Measurements from ENCODE around the gene NIT1. TPM values are rescaled to one million over a fixed set of nuclear protein-coding genes. Genes with fewer than 3 reads are reported as not detected.

The NIT1 gene
- total RNA-seq, 2 donors from 2014 or later: 21.8 to 27.6 TPM

DNA sequence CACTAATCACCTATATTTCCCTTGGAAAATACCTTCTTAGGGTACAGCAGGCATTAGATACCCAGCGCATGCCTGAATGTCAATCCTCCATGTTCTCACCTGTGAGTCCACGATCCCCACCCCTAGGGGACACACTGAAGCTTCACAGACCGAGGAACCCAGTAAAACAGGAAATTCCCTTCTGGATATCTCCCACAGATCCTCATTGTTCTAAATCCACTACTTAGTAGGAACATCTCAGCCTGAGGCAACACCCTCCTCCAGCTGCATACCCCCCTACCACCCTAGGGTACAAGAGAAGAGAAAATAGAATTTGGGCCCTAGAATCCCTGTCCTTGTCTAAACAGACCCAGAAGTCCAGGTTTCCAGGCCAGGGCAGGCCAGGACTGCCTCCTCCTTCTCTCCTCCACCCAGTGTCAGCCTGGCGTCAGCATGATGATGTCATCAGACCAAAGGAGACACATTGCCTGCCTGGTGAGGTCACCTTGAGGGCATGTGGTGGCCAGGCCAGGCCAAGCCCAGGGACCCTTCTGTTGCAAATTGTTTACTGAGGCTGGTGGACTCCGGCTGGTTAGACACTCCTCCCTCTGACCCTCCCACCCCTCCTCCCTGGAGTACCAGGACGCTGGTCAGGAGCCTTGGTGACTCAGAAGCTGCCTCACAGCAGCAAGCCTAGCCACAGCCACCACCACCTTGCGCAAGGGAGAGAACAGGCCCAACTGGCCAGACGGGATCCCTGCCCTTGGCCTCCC is 34.7 kb upstream of the NIT1 start:
- intact Hi-C loops (cut with DNase I): no loop called here
- peak; percentile 66 to 93 for ATAC-seq
- DNase-seq: peak; percentile 86

DNA sequence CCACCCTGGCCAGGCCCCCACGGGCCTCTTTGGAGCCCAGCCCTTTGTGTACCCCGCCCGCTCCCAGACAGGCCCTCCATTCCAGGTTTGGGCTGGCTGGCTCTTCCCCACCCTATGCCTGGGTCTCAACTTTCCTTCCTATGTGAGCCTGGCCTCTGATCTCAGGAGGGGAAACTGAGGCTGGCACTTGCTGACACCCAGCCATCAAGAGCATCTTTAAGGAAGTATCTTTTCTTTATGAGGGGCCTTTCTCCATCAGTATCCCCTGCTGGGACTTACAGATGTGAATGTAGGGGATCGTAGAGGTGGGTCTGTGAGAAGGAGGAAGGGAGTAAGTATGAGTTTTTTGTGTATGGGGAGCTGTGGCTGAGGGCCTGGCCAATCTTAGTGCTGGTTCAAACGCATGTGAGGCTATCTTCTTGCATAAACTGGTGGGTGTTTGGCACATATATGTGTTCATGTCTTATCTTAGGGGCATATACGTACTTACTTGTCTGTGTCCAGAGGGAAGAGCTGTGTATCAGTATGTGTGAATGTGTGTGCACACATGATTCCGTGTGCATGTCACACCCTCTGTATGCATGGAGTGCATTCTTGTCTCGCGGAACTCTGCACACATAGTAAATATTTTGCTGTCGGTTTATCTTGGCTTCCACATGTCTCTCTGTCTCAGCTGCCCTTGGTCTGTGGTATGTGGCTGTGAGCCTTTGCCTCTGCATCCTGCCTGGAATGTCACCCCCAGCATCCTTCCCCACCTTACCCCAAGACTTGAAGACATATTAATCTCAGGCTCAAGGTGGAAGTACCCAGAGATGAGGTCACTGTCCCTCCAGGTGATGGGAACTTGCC is 33.9 kb upstream of the NIT1 start:
- DNase-seq (no peak), ATAC-seq (no peak)
- intact Hi-C loops (cut with DNase I): no loop called here

DNA sequence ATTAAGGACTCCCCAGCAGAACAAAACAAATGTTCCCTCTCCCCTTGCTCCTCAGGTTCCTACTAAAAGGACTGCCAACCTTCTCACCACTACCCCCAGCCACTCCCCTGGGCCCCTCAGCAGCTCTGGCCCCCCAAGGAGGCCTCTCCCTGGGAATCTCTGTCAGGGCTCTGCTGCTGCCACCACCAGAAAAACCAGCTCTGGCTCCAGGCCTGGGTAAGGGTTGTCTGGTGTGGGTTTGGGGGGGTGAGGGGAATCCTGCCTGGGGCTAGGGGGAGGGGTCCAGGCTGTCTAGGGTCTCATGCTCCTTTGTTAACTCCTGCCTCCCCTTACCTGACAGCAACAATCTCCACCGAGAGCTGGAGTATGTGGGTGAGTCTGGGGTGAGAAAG is 33.3 kb upstream of the NIT1 start:
- DNase-seq: no peak
- ATAC-seq: no peak
- intact Hi-C loops (cut with DNase I): no loop called here

DNA sequence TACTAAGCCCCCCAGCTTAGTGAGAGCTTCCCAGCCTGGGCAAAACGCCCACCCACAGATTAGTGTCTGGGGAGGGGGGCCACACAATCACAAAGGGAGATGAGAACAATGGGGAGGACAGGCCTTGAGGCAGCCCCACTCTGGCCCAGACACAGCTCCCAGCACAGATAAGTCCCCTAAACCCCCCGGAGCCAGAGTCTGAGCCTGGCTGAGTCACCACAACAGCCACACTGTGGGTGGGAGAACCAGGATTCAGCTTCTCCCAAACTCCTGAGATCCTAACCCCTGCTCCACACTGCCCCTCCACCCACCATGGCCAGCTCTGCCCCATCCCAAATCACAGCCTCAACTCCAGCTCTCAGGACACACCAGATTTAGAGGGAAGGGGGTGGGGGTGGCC is 32.7 kb upstream of the NIT1 start:
- intact Hi-C loops (cut with DNase I): no loop called here
- ATAC-seq: no peak
- DNase-seq: no peak

DNA sequence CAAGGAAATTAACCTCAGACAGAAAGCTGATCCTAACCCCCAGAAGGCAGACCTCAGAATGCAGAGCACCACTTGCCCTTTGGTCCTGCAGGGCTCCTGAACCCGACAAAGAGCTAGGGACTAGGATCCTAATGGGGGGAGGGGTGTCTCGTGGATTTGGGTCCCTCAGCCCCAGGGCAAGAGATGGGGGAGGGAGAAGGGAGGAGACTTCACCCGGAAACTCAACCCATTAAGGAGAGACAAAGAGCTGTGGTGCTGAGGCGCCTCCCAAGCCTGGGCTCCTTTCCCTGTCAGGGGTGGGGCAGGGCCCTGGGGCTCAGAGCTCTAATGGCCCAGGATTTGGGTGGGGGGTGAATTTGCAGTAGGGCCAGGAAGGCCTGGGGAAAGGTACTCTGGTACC is 31.4 kb upstream of the NIT1 start:
- intact Hi-C loops (cut with DNase I): no loop called here
- no peak for DNase-seq
- ATAC-seq: no peak

DNA sequence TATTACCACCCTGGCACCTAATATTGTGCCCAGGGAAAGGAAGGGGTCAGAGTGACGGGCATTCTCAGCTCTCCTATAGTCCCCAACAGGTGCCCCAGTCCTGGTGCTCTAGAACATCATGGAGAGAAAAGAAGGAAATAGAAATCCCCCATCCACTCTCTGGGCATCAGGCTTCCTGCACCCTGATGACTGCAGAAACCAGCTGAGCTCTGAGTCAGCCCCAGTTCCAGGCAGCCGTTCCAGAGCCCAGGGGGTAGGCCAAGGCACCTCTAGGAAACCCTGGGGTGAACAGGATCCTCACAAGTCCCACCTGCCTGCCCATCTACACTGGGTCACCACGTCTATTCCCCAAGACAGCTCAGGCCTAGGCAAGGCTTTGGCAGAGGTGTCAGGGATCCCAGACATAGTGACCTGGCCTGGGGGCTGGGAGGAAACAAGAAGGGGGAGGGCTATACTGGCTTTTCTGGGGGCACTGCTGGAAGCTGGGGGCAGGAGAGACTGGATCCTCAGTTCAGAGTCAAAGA is 29.3 kb upstream of the NIT1 start:
- intact Hi-C loops (cut with DNase I): no loop called here
- no peak for DNase-seq
- ATAC-seq: no peak

DNA sequence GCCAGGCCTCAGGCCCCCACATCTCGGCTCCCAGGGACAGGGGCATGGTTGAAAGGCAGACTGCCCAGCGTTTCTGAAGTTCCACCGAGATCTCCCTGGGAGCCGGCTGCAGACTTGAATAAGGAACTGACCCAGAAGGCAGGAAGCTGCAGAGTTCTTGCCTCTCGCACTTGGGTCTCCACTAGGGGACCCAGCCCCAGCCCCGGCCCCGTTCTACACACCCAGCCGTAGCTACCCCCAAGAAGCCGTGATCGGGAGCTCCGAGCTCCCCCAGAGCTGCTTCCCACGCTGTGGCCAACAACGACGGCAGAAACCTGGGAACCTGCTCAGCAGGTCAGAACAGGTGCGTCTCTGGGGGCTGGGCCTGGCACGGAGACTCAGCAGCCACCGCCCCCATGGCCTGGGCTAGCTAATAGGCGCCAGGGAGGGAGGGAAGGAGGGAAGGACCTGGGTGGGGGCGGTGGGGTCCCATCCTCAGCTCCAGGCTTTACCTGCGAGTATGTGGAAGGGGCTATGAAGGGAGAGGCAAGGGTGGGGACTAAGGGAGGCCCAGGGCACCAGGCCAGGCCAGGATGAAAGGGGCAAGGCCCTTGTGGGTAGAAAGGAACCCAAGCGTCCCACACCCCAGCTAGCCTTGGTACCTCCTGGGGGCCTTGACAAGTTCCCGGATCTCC is 28.5 kb upstream of the NIT1 start, which contains the start of gene NECTIN4:
TSS of gene NECTIN4 (minus strand) at position 308 of the 674 bp plus-strand sequence. CDS start at position 46, 262 bp downstream.
- DNase-seq (no peak), ATAC-seq (no peak)
- intact Hi-C loops (cut with DNase I): no loop called here

DNA sequence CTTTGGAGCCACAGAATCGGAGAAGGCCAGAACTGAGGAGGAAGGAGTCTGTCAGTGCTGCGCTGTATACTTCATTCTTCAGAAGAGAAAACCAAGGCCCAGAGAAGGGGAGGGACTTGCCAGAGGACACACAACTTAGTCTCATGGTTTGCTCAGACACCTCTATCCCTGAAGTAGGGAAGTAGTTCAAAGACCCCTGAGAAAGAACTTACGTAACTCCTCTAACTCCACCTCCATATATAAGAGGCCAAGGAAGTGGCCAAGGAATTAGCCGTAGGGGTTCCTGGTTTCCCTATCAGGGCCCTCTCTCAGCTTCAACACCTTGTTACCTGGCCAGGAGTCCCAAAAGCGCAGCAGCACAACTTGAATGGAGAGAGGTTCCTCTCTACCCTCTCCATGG is 28.0 kb upstream of the NIT1 start:
- intact Hi-C loops (cut with DNase I): loop anchor here (10.0 kb wide), 1 partner anchor 255 kb away; no protein-coding TSS in a partner anchor
- ATAC-seq: no peak
- no peak for DNase-seq

DNA sequence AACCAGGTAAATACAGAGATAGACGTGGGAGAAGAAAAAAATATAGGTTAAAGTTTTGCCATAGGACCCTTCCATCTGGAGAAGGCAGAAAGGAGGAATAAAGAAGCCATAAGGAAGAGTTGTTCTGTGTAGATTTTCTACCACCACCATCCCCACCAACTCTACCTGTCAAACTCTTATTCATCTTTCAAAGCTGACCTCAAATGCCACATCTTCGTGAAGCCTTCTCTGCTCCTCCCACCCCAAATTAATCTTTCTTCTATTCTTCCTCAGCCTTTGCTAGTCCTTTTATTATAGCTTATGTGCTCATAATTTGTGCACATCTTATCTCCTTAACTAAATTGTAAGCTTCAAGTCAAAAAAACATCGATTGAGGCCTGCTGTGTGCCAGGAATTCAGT is 27.3 kb upstream of the NIT1 start:
- ATAC-seq: no peak
- intact Hi-C loops (cut with DNase I): loop anchor here (10.0 kb wide), 1 partner anchor 256 kb away; no protein-coding TSS in a partner anchor
- no peak for DNase-seq

DNA sequence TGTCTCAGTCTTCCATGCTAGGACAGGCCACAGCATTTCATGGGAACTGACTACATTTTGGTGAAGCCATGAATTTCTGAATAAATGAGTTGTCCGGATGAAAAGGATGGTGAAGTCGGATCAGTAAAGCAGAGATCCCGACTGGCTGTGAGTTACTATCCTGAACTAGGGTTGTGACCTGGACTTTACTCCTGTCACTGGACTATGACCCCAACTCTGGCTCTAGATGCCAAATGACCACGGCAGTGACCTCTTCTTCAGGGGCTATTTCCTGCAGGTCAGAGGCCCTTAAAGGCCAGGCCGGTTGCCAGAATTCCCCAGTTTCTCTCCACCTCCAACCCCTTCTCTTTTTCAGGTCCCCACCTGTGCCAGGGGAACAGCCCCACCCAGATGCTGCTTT is 26.8 kb upstream of the NIT1 start:
- no peak for ATAC-seq
- intact Hi-C loops (cut with DNase I): loop anchor here (10.0 kb wide), 1 partner anchor 256 kb away; no protein-coding TSS in a partner anchor

DNA sequence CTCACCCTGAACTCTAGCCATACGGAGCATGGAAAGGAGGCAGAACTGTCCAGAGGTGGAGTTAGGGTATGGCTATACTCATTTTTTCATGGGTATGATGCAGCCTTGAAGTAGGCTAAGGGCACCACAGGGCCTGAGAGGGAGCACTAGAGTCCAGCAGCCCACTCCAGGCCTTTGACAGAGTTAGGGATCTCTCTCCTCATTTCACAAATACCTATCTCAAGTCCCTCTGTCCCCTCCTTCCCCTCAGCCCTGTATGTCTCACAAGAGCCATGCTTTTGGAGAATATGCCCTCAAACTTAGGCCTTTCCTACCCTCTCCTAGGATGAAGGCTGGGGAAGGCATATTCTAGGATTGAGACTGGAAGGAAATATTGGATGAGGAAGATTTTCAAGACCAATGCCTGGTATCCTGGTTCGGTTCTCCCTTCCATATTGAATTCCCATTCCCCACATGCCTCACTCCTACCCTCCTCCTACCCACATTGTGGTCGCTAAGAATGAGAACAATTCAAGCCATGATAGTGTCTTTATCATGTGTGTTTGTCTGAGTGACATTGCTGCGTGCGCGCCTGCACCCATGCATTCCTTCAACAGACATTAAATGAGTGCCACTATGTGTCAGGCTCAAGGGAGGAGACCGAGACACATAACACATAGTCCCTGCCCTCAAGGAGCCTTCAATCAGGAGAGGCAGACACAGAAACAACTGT is 26.0 kb upstream of the NIT1 start:
- no peak for DNase-seq
- intact Hi-C loops (cut with DNase I): loop anchor here (10.0 kb wide), 1 partner anchor 257 kb away; no protein-coding TSS in a partner anchor
- ATAC-seq: no peak

More for the DNA sequence above, 26.8 kb upstream of the NIT1 start:
- DNase-seq: no peak

DNA sequence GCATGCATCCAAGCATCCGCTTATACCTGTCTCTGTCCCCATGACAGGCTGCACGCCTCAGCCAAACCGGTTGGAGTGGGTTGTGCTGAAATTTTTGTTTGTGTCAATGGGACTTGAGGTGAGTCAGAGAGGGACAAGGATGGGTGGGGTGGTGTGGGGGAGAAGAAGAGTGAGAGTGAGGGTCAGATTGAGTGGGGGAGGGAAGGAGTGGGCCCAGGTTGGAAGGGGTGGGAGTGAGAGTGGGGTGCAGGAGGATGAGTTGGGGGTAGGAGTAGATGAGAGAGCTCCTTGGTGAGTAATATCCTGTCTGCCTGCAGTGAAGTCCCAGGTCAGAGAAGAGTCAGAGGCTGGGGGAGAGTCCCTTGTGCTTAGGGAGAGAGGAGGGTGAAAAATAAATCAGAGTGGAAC is 25.3 kb upstream of the NIT1 start:
- no peak for ATAC-seq
- intact Hi-C loops (cut with DNase I): loop anchor here (10.0 kb wide), 1 partner anchor 258 kb away; no protein-coding TSS in a partner anchor

DNA sequence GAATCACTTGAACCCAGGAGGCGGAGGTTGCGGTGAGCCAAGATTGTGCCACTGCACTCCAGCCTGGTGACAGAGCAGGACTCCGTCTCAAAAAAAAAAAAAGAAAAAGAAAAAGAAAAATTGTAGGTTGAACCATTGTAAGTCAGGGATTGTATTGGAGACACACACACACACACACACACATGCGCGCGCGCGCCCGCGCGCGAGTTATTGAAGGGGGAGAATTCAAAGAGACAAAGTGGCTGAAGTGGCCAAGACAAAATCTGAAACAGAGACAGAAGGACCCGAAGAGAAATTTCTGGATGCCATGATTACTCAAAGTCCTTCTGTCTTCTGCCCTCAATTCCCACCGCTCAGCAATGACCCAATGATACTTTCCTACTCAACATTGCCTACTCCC is 23.4 kb upstream of the NIT1 start:
- no peak for ATAC-seq
- intact Hi-C loops (cut with DNase I): loop anchor here (10.0 kb wide), 1 partner anchor 260 kb away; no protein-coding TSS in a partner anchor

More for the DNA sequence above, 25.3 kb upstream of the NIT1 start:
- no peak for DNase-seq

DNA sequence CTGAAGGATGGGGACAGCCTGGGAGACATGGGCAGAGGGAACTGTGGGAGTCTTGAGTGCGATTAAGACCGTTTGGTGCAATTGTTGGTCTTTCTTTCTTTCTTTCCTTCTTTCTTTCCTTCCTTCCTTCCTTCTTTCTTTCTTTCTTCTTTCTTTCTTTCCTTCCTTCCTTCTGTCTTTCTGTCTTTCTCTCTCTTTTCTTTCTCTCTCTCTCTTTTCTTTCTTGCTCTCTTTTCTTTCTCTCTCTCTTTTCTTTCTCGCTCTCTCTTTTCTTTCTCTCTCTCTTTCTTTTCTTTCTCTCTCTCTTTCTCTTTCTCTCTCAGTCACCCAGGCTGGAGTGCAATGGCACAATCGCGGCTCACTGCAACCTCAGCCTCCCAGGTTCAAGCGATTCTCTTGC is 22.7 kb upstream of the NIT1 start:
- DNase-seq (no peak), ATAC-seq (no peak)
- intact Hi-C loops (cut with DNase I): loop anchor here (5.0 to 10.0 kb wide), 2 partner anchors 98 to 260 kb away; no protein-coding TSS in a partner anchor

More for the DNA sequence above, 23.4 kb upstream of the NIT1 start:
- no peak for DNase-seq

DNA sequence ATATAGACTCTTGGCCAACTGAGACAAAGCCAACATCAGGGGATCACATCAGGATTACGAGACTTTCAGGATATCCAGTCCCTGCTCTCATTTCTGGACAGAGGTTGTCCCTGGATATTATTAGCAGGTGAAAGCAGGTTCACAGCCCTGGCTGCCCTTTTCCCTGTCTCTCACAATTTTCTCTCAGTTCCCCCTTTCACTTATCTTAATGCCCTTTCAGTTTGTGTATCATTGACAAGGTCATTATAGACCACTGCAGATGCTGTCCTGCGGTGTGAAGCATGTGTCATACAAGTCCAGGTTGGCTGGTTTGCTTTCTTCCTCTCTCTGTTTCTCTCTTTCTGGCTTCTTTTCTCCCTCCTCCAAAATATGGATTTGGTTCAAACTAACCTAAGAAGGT is 21.9 kb upstream of the NIT1 start:
- no peak for DNase-seq
- intact Hi-C loops (cut with DNase I): loop anchor here (2.0 to 10.0 kb wide), 3 partner anchors 99 to 261 kb away; no protein-coding TSS in a partner anchor
- ATAC-seq: no peak

DNA sequence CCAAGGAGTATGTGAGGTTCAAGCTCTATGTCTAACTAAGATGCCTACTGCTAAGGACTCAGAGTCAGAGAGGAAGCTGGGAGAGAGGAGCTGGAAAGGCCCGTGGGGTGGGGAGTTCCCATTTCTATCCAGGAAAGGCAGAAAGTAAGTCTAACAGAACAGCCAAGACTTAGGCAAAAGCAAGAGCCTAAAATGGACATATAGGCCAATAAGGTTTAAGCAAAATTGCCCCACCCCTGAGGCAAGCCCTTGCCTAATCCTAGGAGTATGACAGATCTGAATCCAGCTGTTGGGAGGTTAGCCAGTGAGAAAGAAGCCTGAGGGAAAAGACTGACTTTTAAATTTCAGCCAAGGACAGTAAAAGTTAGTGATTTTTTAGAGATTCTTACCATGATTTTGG is 21.4 kb upstream of the NIT1 start:
- DNase-seq: peak; percentile 55
- ATAC-seq: peak; percentile 21 to 64
- intact Hi-C loops (cut with DNase I): loop anchor here (2.0 to 10.0 kb wide), 3 partner anchors 99 to 262 kb away; no protein-coding TSS in a partner anchor

DNA sequence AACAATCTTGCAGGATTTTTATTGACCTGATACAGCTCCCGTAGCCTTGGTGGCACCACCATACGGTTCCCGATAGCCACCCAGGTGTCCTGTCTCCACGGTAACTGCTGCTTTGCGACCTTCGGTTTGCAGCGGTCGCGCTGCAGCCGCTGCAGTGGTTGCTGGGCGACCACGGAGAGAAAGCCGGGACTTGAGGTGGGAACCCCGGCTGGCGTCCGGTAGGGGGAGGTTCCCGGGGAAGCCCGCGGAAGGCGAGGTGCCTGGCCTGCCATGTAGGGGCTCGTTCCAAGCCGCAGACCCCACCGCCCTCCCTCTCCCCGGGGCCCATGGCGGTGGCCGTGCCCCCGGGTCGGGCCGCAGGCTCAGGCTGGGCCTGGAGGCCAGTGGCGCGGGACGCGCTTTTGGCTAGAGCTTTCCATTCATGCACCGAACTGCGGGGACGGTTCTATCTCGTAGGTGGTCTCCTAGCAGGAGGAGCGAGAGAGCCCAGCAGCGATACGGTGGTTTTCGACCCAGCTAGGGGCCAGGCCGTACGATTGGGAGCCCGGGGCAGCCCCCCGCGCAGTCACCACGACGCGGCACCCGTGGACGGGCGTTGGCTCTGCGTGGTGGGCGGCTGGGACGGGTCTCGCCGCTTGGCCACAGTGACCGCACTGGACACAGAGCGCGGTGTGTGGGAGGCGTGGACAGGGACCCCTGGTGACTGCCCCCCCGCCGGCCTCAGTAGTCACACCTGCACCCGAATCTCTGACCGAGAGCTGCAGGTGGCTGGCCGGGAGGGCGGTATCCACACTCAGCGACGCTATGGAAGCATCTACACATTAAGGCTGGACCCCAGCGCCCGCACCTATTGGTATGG is 19.5 kb upstream of the NIT1 start, which contains the start of gene KLHDC9:
TSS of gene KLHDC9 (plus strand) at position 152 of the 859 bp plus-strand sequence. CDS start at position 327, 175 bp downstream.
- ATAC-seq: peak; percentile 66 to 84

More for the DNA sequence above, 19.5 kb upstream of the NIT1 start, which contains the start of gene KLHDC9:
- intact Hi-C loops (cut with DNase I): loop anchor here (5.0 to 10.0 kb wide), 2 partner anchors 101 to 264 kb away; no protein-coding TSS in a partner anchor
- DNase-seq: peak; percentile 82

Measured in left cardiac atrium (tissue), 4 donors.